GM12801 (cell line): ENCODE data around the gene CBR3.

ENCODE experiments used
- CTCF ChIP-seq: IDR thresholded peaks from one replicate; pipeline ENCODE4 v1.5.1; 2011; ENCODE audit warnings: control low read depth; ENCODE audit not compliant: insufficient read length; ENCODE audit errors: extremely low read depth

The CBR3 gene

GRCh38 chr21:36109868-36110267, 25.0 kb upstream of the CBR3 start:
- TF ChIP-seq CTCF = no peak

GRCh38 chr21:36111238-36111637, 23.6 kb upstream of the CBR3 start:
- TF ChIP-seq CTCF = no peak

GRCh38 chr21:36113647-36114428, 21.0 kb upstream of the CBR3 start:
- no peak for TF ChIP-seq CTCF

GRCh38 chr21:36115138-36115730, 19.6 kb upstream of the CBR3 start:
- TF ChIP-seq CTCF = no peak

GRCh38 chr21:36117286-36117741, 17.6 kb upstream of the CBR3 start:
- no peak for TF ChIP-seq CTCF

- no peak for TF ChIP-seq CTCF
These were observed 14.5 kb upstream of the CBR3 start for GRCh38 chr21:36120304-36120888.

- TF ChIP-seq CTCF = no peak
These were observed 11.9 kb upstream of the CBR3 start for GRCh38 chr21:36122977-36123376.
